Left renal pelvis (tissue), 4 donors: ENCODE measurements around the gene ZC3H4. TPM values are rescaled to one million over a fixed set of nuclear protein-coding genes. Genes with fewer than 3 reads are reported as not detected.
"Not testable (repeated sequence)": the region's sequence is repeated elsewhere in the genome, so short reads cannot be mapped to it uniquely, and the experiment has no call there.

Experiments used
- DNase-seq, 4 donors: peaks; one replicate each; pipeline ENCODE4 v3.0.0-alpha.2; 2013; ENCODE audit warnings: low read depth in 4 of 4, low spot score in 3 of 4
- polyA plus RNA-seq, 4 donors: library from polyadenylated mRNA; unstranded; fragments of 120-200 nt; gene quantifications; one replicate each; pipeline ENCODE4 v1.2.1, GENCODE V29; 2013; ENCODE audit not compliant: insufficient read length in 4 of 4

Gene ZC3H4
- polyA plus RNA-seq, 4 donors, result 29.9 to 42.0 (median 35.5) TPM

GRCh38 chr19:47057328-47057727 lies 56.2 kb downstream of the ZC3H4 start:
- DNase-seq, result no peak

- no peak for DNase-seq
Observed at GRCh38 chr19:47056411-47056810, 57.2 kb downstream of the ZC3H4 start.

DNA sequence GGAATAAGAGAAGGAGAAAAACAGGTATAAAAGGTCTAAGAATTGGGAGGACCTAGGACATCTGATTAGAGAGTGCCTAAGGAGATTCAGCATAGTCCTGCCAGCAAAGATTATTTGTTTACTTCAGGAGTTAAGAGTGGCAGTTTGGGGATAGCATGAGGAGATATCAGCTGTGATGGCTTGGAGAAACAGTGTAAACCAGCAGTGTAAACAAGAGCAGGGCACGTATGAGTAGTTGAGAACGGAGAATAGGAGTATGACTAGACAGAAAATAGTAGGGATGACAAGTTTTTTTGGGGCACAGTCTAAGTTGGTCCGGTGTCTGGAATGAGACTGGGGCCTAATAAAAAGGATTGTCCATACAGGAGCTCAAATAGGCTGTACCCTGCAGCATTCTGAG lies 63.0 kb downstream of the ZC3H4 start:
- not testable (repeated sequence) for DNase-seq

- no peak for DNase-seq
Observed at GRCh38 chr19:47049307-47049700, 64.3 kb downstream of the ZC3H4 start.

DNA sequence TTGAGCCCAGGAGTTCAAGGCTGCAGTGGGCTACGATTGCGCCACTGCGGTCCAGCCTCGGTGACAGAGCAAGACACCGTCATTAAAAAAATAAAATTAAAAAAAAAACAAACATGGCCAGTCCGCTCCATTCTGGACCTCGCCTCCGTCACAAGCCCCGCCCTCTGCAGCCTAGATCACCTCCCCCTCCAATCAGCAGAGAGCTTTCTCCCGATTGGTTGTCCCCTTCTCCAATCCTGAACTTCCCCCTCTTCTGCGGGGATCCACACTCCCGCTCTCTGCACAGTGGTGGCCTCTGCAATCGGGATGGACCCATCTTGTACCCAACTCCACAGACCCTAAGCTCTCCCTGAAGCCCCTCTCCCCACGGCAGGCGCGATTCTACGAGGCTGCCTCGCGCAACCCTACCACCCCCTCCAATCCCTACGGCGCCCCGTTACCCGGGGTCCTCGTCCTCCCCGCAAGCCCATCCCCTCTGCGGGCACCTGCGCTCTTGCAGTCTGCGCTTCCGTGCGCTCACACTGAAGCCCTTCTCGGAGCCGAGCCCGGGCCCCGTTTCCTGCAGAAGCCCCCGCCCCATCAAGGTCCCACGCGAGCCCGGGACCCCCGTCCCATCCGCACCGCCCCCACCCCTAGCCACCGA lies 65.7 kb downstream of the ZC3H4 start:
- DNase-seq, result peak in 2 of 4 donors; percentile 60 to 76

- DNase-seq, result no peak
Observed at GRCh38 chr19:47047272-47047762, 66.3 kb downstream of the ZC3H4 start.

GRCh38 chr19:47045867-47046470 lies 67.6 kb downstream of the ZC3H4 start:
- DNase-seq, result no peak

DNA sequence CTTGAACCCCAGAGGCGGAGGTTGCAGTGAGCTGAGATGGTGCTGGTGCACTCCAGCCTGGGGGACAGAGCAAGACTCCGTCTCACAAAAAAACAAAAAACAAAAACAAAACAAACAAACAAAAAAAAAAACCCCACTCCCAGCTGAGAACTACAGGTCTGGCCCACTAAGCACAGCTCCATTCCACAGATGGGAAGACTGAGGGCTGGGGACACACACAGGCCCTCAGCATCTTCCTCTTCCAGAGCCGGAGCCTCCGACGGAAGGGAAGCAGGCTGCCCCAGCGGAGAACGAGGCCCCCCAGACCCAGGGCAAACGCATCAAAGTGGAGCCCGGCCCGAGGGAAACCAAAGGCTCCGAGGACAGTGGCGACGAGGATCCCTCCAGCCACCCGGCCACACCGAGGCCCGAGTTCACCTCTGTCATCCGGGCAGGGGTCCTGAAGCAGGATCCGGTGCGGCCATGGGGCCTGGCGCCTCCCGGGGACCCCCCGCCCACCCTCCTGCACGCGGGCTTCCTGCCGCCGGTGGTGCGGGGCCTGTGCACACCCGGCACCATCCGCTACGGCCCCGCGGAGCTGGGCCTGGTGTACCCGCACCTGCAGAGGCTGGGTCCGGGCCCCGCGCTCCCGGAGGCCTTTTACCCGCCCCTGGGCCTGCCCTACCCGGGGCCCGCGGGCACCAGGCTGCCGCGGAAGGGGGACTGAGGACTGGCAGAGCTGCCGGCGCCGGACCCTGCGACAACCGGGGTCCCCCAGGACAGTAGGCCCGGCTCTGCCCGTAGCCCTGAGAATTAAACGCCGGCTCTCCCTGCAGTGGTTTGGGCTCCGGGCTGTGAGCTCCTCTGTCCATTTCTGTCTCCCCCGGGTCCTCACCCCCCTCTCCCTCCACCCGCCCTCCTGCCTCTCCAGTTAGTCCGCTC lies 68.4 kb downstream of the ZC3H4 start:
- no peak for DNase-seq

DNA sequence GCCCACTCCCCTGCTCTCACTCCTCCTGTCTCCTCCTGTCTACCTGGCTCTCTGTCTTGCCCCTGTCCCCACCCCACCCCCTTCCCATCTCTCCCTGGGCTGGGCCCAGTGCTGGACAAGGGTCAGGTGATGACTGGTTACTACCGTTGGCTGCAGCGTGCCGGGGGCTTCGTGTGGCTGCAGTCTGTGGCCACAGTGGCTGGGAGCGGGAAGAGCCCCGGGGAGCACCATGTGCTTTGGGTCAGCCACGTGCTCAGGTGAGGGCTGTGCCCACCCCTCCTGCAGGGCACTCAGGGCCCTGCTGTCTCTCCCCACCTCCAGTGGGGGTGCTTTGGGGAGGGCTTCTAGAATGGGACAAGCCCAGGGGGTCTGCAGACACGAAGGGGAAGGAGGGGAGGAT lies 72.7 kb downstream of the ZC3H4 start:
- no peak for DNase-seq

- DNase-seq, result no peak
Observed at GRCh38 chr19:47039239-47039874, 74.2 kb downstream of the ZC3H4 start.

- no peak for DNase-seq
Observed at GRCh38 chr19:47037766-47038165, 75.8 kb downstream of the ZC3H4 start.

- DNase-seq, result no peak
Observed at GRCh38 chr19:47036097-47036651, 77.4 kb downstream of the ZC3H4 start.

DNA sequence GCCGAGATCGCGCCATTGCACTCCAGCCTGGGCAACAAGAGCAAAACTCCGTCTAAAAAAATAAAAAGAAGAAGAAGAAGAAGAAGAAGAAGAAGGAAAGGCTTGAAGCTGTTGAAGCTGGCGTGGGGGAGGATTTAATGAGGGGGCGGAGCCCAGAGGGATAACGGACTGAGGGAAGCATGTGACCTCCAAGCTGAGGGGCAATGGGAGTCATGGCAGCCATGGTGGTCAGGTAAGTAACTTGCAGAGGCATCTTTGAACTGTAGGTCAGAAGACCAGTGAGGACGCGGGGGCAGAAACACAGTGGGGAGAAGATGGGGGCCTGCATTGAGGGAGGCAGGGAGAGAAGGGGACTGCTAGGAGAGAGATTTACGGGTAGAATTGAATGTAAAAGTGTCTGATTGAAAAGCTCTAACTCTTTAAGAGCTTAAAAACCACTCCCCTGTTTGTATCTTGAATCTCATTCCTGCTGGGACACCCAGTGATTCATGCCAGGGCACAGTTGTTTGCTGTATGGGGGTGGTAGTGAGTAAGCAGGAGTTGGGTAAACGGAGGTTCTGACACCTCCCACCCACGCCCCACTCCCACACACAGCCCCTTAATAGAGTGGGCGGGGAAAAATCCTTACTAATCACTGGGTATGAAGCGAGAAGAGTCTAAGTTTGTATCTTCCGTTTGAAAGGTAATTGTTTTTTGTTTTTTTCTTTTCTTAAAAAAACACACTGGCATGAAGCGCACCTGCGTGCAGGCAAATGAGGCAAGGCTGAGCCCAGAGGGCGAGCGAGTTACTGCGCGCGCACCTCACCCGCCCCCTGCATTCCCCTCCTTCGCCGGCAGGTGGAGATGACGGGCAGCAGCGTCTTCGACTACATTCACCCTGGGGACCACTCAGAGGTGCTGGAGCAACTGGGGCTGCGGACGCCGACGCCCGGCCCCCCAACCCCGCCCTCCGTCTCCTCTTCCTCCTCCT lies 78.2 kb downstream of the ZC3H4 start:
- DNase-seq, result peak in 2 of 4 donors; percentile 71 to 73

DNA sequence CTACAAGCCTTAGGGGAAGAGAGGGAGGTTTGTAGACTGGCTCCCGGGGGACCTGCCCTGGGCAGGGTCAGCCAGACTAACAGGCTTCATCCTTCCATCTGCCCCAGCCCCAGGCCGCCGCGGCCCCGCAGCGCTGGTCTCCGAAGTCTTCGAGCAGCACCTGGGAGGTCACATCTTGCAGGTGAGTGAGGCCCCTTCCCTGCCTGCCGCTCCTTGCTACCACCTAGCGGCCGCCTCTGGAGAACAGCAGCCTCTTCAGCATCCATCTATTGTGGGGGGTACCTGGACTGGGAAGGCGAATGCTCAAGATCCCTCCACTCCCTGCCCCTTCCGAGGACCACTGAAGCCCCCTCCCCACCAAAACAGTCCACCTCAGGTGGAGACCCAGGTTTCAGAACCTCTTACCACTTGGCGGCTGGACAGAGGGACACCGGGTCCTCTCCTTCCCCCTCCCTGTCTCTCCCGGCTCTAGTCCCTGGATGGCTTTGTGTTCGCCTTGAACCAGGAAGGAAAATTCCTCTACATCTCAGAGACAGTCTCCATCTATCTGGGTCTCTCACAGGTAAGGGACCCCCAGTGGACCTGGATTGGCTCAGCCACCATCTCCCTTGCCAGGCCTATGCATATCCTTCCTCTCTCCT lies 81.3 kb downstream of the ZC3H4 start:
- no peak for DNase-seq

- no peak for DNase-seq
Observed at GRCh38 chr19:47028195-47028601, 85.4 kb downstream of the ZC3H4 start.

GRCh38 chr19:47027586-47028088 lies 85.9 kb downstream of the ZC3H4 start:
- no peak for DNase-seq

DNA sequence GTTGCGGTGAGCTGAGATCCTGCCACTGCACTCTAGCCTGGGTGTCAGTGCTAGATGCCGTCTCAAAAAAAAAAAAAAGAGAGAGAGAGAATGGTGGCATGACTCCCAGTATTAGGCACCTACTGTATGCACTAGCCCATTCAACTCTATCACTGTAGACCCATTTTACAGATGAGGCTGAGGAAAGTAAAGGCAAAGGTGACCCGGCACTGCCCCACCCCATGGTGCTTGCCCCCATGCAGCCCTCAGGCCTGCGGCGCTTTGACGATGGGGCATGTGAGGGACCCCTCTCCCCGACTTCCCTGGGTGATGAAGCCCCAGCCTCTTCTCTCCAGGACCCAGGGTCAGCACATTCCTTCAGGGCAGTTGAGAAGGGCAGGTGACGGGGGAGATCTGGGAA lies 86.7 kb downstream of the ZC3H4 start:
- no peak for DNase-seq

DNA sequence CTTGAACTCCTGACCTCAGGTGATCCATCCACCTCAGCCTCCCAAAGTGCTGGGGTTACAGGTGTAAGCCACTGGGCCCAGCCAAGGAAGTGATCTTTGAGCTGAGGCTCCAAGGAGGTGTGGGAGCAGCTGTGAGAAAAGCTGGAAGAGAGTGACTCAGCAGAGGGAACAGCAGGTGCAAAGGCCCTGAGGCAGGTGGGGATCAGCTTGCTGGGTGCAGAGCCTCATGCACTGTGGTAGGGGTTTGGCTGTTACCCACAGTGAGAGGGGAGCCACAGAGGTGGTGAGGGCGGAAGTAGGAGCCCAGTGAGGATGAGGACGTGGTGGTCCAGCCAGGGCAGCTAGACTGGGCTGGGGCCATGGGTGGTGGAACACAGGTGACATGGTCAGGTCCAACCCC lies 87.4 kb downstream of the ZC3H4 start:
- no peak for DNase-seq

DNA sequence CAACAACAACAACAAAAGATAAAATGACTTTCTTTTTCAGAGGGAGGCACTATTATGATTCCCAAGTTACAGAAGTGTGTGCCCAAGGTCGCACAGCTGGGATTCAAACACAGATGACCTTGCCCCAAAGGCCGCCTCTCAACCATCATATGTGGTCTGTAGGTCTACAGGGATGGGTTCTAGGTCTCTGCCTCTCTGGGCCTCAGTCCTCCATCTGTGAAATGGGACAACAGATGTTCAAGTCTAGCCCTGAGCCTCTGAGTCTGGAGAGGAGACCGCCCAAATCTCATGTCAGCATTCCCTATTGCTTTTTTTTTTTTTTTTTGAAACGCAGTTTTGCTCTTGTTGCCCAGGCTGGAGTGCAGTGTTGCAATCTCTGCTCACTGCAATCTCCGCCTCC lies 89.1 kb downstream of the ZC3H4 start:
- no peak for DNase-seq
